ENCODE measurements around the gene TNRC6A.

Gene TNRC6A

DNA sequence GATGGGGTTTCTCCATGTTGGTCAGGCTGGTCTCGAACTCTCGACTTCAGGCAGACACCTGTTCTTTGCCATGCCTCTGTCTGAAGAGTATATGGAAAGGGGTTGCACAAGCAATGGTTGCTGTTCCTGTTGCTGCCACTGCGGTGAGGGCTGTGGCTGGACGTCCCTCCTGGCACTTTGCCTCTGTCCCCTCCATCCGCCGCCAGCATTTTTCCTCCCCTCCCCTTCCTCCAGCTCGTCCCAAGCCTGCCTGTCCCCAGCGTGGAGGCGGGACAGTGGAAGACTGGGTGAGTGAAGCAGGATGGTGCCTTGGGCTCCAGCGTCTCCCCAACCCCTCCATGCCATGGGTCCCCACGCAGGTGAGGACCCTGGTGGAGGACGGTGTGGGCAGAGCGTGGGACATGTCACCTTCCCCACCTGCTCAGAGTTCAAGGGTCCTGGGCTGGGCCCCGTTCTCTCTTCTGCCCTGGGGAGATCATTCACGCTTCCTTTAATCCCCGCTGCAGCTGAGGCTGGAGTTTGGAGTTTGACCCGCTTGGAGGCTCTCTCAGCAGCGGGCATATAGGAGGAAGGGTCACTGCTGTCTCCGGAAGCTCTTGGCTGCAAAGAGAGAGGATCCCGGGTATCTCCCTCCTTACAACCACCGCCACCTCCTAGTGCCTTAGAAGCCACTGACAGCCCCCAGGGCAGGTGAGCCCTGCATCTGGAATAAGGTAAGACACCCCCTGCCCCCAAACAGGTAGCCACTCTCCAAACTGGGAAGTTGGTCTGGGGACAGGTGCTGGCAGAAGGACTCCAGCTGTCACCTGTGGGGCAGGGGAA is 116.5 kb downstream of the TNRC6A start, which contains the start of gene SLC5A11:
TSS of gene SLC5A11 (plus strand) at position 238 of the 822 bp plus-strand sequence. CDS start 12,681 bp downstream, outside the sequence.
- TF ChIP-seq, protein P1, sequence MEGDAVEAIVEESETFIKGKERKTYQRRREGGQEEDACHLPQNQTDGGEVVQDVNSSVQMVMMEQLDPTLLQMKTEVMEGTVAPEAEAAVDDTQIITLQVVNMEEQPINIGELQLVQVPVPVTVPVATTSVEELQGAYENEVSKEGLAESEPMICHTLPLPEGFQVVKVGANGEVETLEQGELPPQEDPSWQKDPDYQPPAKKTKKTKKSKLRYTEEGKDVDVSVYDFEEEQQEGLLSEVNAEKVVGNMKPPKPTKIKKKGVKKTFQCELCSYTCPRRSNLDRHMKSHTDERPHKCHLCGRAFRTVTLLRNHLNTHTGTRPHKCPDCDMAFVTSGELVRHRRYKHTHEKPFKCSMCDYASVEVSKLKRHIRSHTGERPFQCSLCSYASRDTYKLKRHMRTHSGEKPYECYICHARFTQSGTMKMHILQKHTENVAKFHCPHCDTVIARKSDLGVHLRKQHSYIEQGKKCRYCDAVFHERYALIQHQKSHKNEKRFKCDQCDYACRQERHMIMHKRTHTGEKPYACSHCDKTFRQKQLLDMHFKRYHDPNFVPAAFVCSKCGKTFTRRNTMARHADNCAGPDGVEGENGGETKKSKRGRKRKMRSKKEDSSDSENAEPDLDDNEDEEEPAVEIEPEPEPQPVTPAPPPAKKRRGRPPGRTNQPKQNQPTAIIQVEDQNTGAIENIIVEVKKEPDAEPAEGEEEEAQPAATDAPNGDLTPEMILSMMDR (IDR thresholded peaks at IDR 0.05; ENCODE audit: low read depth, low read length) = no peak
- DNase-seq (ENCODE audit: low read depth, low spot score) = no peak
- H3K4me3 ChIP-seq (ENCODE audit: low read depth, low read length) = no peak within 1 kb of the TSS
- in situ Hi-C loops (cut with HindIII; ENCODE audit: low sequenced_read_pairs) = no loop called here

DNA sequence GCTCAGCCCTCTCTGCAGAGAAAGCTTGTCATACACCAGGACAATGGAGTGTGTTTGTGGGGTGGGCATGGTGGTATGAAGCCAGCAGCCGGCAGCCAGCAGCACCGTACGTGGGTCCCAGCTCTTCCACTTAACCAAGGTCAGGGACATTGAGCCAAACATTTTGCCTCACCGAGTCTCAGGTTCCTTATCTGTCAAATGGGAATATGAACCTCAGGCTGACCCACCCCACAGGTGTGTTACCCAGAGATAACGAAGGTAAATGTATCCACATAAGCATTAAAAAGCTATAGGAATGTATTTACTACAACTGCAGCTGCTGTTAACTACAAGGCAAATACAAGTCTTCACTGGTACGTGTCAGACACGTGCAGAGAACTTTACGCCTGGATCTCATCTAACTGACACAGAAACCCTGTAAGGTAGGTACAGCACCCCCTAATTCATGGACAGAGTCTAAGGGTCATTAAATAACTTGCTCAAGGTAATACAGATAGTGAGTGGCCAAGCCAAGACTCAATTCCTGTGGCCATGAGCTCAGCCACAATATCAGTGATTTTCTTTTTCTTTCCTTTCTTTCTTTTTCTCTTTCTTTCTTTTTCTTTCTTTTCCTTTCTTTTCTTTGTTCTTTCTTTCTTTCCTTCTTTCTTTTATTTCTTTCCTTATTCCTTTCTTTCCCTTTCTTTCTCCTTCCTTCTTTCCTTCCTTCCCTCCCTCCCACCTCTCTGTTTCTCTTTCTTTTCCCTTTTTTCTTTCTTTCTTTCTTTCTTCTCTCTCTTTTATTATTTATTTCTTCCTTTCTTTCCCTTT is 117.3 kb downstream of the TNRC6A start:
- TF ChIP-seq, protein P1 (IDR thresholded peaks at IDR 0.05; ENCODE audit: low read depth, low read length) = no peak
- no peak overlapping the region for H3K4me3 ChIP-seq (ENCODE audit: low read depth, low read length)
- in situ Hi-C loops (cut with HindIII; ENCODE audit: low sequenced_read_pairs) = no loop called here
- DNase-seq (ENCODE audit: low read depth, low spot score) = no peak

DNA sequence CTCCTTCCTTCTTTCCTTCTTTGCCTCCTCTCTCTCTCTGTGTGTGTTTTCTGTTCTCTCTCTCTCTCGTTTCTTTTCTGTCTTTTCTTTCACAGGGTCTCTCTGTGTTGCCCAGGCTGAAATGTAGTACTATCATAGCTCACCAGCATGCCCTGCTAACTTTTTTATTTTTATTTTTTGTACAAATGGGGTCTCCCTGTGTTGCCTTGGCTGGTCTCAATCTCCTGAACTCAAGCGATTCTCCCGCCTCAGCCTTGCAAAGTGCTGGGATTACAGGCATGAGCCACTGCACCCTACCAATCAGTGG is 117.9 kb downstream of the TNRC6A start:
- TF ChIP-seq, protein P1 (IDR thresholded peaks at IDR 0.05; ENCODE audit: low read depth, low read length) = no peak
- in situ Hi-C loops (cut with HindIII; ENCODE audit: low sequenced_read_pairs) = no loop called here
- DNase-seq (ENCODE audit: low read depth, low spot score) = no peak
- H3K4me3 ChIP-seq (ENCODE audit: low read depth, low read length) = no peak overlapping the region

DNA sequence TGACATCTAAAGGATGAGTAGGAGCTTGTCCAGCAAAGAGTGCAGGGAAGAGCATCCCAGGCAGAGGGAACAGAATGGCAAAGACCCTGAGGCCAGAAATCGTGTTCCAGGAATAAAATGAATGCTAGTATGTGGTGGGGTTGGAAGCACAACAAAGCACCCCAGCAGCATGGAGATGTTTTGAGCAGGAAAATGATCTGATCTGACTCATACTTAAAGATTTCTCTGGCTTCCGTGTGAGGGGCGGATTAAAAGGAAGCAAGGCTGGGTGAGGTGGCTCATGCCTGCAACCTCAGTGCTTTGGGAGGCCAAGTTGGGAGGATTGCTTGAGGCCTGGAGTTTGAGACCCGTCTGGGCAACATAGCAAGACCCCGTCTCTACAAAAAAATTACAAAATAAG is 118.6 kb downstream of the TNRC6A start:
- H3K4me3 ChIP-seq (ENCODE audit: low read depth, low read length) = no peak overlapping the region
- peak; percentile 67 for DNase-seq (ENCODE audit: low read depth, low spot score)
- TF ChIP-seq, protein P1 (IDR thresholded peaks at IDR 0.05; ENCODE audit: low read depth, low read length) = no peak
- in situ Hi-C loops (cut with HindIII; ENCODE audit: low sequenced_read_pairs) = no loop called here

DNA sequence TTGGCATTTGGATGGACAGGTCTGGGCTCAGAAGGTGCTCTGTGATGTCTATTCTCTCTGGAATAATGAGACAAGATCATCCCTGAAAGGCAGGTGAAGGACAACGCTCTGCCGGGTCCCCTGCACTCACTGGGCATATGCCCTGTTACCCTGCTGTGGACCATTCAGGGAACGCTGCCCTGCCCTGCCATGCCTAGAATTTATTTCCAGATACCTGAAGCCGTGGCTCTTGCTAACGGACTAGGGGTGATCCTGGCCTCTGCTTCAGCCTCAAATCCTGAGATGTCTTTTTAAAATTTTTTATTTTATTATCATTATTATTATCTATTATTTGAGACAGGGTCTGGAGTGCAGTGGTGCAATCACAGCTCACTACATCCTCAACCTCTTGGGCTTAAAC is 120.2 kb downstream of the TNRC6A start:
- no peak overlapping the region for H3K4me3 ChIP-seq (ENCODE audit: low read depth, low read length)
- TF ChIP-seq, protein P1 (IDR thresholded peaks at IDR 0.05; ENCODE audit: low read depth, low read length) = no peak

DNA sequence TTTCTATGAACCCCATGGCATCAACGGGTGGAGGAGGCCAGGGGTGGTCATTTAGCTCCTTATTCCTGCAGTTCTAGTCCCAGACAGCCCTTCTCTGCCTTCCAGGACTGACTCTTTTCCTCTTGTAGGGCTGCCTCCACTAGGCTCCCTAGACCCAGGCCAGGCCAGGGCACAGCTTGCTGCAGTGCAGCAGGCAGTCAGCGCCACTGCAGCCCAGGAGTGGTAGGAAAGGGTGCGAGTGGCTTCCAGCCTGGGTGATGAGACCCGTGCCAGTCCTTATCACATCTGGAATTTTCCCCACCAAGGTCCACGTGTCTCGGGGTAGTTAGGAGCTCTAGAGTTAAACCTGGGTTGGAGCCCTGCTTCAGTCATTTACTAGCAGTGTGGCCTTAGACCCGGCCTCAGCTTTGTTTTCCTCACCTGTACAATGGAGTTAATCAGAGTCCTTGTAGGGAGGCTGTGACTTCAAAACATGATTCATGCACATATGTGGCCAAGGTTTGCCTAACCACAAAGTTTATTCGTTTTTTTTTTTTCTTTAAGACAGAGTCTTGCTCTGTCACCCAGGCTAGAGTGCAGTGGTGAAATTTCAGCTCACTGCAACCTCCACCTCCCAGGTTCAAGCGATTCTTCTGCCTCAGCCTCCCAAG is 121.0 kb downstream of the TNRC6A start:
- no peak overlapping the region for H3K4me3 ChIP-seq (ENCODE audit: low read depth, low read length)
- TF ChIP-seq, protein P1 (IDR thresholded peaks at IDR 0.05; ENCODE audit: low read depth, low read length) = no peak
- in situ Hi-C loops (cut with HindIII; ENCODE audit: low sequenced_read_pairs) = no loop called here
- DNase-seq (ENCODE audit: low read depth, low spot score) = peak; percentile 56

More for the DNA sequence above, 120.2 kb downstream of the TNRC6A start:
- in situ Hi-C loops (cut with HindIII; ENCODE audit: low sequenced_read_pairs) = no loop called here
- no peak for DNase-seq (ENCODE audit: low read depth, low spot score)

Data from astrocyte of the spinal cord (primary cell).